Activated T-cell treated with anti-CD3 and anti-CD28 coated beads for 24 hours (primary cell): ENCODE data around the gene GINS3.
"Not testable (repeated sequence)": the region's sequence is repeated elsewhere in the genome, so short reads cannot be mapped to it uniquely, and the experiment has no call there.

Experiments used
- DNase-seq: peaks from one replicate; pipeline ENCODE4 v3.0.0-alpha.2; 2020; ENCODE audit warnings: low read depth

The GINS3 gene

GRCh38 chr16:58393138-58393504, 850 bp downstream of the GINS3 start:
- DNase-seq, result no peak

- not testable (repeated sequence) for DNase-seq
These were observed 4.6 kb downstream of the GINS3 start for GRCh38 chr16:58396897-58397296.

DNA sequence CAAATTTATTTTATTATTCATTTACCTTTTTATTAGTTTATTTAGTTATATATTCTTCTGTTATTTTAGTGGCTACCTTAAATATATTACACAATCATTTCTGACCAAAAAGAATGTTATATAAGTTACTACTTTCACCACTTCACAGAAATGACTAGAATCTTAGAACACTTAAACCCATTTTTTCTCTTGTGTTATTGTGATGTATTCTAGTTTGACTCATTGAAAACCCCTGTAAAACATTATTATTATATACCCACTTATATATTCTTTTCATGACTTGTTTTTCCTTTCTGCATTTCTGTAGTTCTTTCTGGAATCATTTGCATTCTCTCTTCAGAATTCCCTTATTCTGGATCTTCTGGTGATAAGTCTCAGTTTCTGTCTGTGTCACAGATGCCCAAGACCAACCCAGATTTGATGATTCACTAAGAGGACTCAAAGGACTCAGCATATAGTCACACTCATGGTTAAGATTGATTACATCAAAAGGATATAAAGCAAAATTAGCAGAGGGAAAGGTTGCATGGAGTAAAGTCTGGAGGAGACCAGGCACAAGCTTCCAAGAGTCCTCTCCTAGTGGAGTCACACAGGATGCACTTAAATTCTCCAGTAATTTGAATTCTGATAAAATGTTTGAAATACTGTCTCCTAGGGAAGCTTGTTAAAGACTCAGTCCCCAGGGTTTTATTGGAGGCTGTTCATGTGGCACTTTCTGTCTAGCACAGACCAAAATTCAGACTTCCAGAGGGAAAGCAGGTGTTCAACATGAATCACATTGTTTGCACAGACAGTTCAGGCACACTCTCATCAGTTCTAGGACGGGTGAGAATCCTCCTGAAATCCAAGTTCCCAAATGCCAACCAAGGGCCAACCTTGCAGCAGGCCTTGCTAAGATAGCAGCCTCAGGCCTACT, 7.7 kb downstream of the GINS3 start:
- DNase-seq, result no peak

DNA sequence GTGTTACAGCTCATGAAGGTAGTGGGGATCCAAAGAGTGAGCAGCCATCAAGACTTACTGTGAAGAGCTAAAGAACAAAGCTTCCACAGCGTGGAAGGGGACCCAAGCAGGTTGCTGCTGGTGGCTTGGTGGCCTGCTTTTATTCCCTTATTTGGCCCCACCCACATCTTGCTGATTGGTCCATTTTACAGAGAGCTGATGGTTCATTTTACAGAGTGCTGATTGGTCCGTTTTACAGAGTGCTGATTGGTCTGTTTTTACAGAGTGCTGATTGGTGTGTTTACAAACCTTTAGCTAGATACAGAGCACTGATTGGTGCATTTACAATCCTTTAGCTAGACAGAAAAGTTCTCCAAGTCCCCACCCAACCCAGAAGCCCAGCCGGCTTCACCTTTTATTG, 9.0 kb downstream of the GINS3 start:
- not testable (repeated sequence) for DNase-seq

DNA sequence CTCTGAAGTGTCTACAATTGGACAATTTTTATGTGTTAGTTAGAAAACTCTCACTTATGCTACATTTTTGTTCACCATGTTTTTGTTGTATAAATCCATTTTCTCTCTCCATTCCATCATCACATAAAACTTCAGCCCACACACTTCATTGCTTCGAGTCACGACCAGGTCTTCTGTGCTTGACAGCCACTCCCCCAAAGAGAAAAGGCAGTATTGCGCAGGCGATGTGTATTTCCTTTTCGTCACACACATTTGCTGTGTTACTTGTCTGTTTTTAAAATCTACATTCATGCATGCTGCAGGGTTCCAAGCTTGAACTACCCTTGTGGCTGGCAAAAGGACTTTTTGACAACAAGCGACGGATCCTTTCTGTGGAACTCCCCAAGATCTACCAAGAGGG, 10.5 kb downstream of the GINS3 start:
- DNase-seq, result no peak

GRCh38 chr16:58409316-58409973, 17.2 kb downstream of the GINS3 start:
- DNase-seq, result no peak

- DNase-seq, result no peak
These were observed 19.1 kb downstream of the GINS3 start for GRCh38 chr16:58411336-58411735.

GRCh38 chr16:58411736-58412614, 19.7 kb downstream of the GINS3 start:
- no peak for DNase-seq

DNA sequence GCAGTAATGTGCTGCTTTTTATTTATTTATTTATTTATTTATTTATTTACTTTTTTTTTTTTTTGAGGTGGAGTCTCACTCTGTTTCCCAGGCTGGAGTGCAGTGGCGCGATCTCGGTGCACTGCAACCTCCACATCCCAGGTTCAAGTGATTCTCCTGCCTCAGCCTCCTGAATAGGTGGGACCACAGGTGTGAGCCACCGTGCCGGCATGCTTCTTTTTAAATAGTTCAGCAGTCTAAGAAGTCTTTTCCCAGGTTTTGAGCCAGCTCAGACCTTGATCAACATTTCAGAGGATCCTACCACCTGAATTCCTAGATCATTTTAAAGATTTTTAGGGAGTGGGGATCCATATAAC, 20.3 kb downstream of the GINS3 start:
- not testable (repeated sequence) for DNase-seq

DNA sequence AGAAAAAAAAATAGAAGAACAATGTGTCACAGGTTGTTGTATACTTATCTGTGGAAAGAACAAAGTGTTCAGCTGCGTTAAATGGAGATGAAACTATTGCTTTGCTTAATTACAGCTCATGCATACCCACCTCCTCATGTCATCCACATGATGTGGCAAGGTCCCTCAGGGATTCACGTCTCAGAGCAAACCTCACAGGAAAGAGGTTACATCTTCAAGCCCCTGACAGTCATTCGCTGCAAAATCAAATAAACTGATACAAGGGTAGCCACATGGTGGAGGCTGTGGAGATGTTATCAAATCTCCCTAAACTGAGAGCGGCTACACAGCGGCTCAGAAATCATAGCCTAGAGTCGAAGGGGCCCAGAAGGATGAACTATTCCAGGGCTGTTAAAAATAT, 21.1 kb downstream of the GINS3 start:
- DNase-seq, result no peak

- DNase-seq, result no peak
These were observed 22.7 kb downstream of the GINS3 start for GRCh38 chr16:58415003-58415402.

DNA sequence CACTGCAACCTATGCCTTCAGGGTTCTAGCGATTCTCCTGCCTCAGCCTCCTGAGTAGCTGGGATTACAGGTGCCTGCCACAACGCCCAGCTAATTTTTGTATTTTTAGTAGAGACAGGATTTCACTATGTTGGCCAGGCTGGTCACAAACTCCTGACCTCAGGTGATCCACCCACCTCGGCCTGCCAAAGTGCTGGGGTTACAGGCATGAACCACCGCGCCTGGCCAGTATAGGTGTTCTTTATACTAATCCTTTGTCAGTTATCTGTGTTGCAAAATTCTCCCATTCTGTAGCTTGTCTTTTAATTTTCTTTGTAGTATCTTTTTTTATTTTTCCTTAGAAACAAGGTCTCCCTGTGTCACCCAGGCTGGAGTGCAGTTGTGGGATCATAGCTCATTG, 23.7 kb downstream of the GINS3 start:
- not testable (repeated sequence) for DNase-seq

- no peak for DNase-seq
These were observed 24.8 kb downstream of the GINS3 start for GRCh38 chr16:58417035-58417434.

DNA sequence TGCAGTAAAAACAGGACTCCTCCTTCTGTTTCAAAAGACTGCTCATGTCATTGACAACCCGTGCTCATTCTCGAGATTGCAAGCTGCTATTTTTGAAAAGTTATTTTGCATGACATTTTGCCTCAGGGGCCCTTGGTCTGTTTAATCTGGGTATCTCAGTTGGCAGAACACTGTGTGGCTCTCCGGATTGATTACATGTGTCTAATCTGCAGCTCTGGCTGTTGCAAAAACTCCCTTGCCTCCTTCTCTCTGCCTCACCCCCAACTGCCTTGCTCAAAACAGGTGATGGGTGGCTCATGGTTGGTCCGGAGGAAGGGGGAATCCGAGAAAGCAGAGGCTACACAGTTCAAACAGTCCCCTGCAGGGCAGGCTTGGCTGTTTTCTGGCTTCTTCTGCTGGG, 25.3 kb downstream of the GINS3 start:
- DNase-seq, result no peak

GRCh38 chr16:58418026-58418425, 25.8 kb downstream of the GINS3 start:
- no peak for DNase-seq

GRCh38 chr16:58418601-58419000, 26.3 kb downstream of the GINS3 start:
- no peak for DNase-seq

DNA sequence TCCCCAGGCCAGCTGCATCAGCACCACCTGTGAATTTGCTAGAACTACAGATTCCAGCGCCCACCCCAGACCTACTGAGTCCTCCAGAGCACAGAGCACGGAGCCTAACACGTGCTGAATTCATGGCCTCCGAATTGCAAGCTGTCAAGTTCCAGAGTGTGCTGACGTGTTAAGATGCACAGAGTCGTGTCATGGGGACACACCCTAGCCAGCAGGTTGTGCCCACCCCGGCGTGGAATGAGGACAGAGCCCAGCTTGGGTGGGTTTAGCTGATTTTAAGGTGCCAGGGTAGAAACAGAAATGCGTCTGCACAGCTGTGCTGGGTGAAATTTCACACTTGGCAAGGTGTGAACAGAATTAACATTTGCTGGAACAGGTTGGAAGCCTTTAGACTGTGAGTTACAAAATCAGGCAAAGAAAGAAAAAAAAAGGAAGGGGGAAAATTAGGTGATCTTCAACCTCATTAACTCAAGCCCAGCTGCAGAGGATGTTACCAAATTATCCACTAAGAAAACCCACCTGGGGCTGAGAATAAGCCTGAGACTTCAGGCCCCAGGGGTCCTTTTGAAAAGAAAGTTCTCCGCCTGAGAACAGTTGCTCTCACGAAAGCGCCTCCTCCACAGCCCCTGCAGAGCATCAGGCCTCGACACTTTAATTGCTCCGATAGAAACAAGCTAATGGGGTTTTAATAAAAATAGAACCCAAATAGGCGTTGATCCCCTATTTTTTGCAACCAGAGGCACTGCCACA, 27.1 kb downstream of the GINS3 start:
- DNase-seq, result no peak

DNA sequence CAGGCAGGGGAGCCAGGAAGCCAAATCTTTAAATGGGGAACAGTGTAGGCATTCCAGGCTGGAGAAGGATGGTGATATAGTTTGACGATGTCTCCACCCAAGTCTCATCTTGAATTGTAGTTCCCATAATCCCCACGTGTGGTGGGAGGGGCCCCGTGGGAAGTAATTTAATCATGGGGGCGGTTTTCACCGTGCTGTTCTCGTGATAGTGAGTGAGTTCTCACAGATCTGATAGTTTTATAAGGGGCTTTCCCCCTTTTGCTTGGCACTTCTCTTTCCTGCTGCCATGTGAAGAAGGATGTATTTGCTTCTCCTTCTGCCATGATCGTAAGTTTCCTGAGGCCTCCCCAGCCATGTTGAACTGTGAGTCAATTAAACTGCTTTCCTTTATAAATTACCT, 28.8 kb downstream of the GINS3 start:
- no peak for DNase-seq

DNA sequence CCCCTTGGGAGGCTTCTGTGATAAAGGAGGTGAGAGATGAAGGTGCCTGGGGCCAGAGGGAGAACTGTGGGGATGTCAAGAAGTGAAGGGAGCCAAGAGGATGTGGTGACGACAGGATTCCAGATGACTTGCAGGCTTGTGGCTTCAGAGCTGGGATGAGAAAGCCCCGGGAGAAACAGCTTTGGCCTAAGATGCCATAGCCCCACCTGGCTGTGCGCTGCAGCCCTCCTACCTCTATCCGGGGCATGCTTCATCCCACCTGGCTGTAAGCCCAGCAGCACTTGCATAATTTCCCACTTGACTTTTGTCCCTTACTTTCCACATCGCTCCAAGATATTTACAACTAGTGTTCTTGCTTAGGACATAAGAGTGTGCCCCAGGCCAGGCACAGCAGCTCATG, 29.3 kb downstream of the GINS3 start:
- no peak for DNase-seq

DNA sequence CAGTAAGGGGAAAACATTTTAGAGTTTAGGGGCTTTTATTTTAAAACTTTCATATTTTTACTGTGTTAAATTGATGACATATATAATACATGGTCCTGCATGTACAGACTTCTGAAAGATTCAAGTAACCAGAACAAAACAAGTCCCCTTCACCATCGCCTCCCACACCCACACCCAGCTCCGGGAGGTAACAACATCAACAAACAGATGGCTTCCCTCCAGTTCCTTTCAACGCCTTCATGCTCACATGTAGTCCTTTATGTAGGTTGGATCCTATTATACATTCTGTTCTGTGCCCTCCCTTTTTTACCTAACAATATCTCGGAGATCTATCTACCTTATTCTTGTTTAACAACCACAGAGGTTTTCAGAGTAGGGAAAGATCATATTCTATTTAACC, 30.5 kb downstream of the GINS3 start:
- DNase-seq, result no peak

DNA sequence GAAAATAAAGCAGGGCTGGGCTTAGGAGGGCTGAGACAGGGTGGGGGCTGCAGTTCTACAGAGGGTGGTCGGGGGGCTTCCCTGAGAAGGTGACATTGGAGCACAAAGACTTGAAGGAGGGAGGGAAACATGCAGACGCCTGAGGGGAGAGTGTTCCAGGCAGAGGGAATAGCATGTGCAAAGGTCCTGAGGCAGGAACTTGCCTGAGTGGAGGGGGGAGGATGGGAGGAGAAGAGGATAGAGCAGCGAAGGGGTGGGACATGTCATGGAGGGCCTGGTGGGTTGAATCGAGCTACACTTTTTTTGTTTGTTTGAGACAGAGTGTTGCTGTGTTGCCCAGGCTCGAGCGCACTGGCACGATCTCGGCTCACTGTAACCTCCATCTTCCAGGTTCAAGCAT, 33.0 kb downstream of the GINS3 start:
- no peak for DNase-seq
